Type B pancreatic cell (in vitro differentiated cells): ENCODE data around the gene LIN37. TPM values are rescaled to one million over a fixed set of nuclear protein-coding genes. Genes with fewer than 3 reads are reported as not detected.

Source experiments
- DNase-seq: peaks from one replicate; pipeline ENCODE4 v3.0.0; 2021; ENCODE audit warnings: mixed read lengths; ENCODE audit not compliant: unreplicated experiment; ENCODE audit errors: extremely low spot score
- H3K27ac Mint-ChIP-seq: 2 replicates; pipeline ENCODE4 v1.8.0; 2021; ENCODE audit warnings: mild to moderate bottlenecking, mixed read lengths
- H3K27me3 Mint-ChIP-seq: 2 replicates; pipeline ENCODE4 v1.8.0; 2021; ENCODE audit warnings: mixed read lengths
- H3K36me3 Mint-ChIP-seq: 2 replicates; pipeline ENCODE4 v1.8.0; 2021; ENCODE audit warnings: mixed read lengths
- H3K4me1 Mint-ChIP-seq: one replicate; pipeline ENCODE4 v1.8.0; 2021; ENCODE audit warnings: mixed read lengths; ENCODE audit not compliant: unreplicated experiment
- H3K4me3 Mint-ChIP-seq: 2 replicates; pipeline ENCODE4 v1.8.0; 2021; ENCODE audit warnings: mild to moderate bottlenecking, mixed read lengths
- H3K9me3 Mint-ChIP-seq: 2 replicates; pipeline ENCODE4 v1.8.0; 2021; ENCODE audit warnings: mixed read lengths
- total RNA-seq: library from RNA; stranded (reverse); gene quantifications from 2 replicates; pipeline ENCODE4 v1.2.1, GENCODE V29; 2021; ENCODE audit warnings: low replicate concordance
- TF ChIP-seq, protein P1 (sequence below): fragments of 200-600 bp; sonication (generic); conservative IDR thresholded peaks from 2 replicates; pipeline ENCODE4 v1.5.0; 2021; ENCODE audit warnings: antibody characterized with exemption, mild to moderate bottlenecking

The LIN37 gene
- total RNA-seq, 1 donor from 2014 or later = 17.9 TPM

- Mint-ChIP-seq H3K27ac (peak within 1 kb of the TSS; percentile 100), H3K27me3 (no peaks in the 10 kb centered on the region), H3K9me3 (no peaks in the 10 kb centered on the region), H3K36me3 (no peaks in the 10 kb centered on the region), H3K4me3 (peak within 1 kb of the TSS; percentile 99), H3K4me1 (peaks cover 30% of the 10 kb centered on the region)
- peak; percentile 97 for DNase-seq
- TF ChIP-seq, protein P1, sequence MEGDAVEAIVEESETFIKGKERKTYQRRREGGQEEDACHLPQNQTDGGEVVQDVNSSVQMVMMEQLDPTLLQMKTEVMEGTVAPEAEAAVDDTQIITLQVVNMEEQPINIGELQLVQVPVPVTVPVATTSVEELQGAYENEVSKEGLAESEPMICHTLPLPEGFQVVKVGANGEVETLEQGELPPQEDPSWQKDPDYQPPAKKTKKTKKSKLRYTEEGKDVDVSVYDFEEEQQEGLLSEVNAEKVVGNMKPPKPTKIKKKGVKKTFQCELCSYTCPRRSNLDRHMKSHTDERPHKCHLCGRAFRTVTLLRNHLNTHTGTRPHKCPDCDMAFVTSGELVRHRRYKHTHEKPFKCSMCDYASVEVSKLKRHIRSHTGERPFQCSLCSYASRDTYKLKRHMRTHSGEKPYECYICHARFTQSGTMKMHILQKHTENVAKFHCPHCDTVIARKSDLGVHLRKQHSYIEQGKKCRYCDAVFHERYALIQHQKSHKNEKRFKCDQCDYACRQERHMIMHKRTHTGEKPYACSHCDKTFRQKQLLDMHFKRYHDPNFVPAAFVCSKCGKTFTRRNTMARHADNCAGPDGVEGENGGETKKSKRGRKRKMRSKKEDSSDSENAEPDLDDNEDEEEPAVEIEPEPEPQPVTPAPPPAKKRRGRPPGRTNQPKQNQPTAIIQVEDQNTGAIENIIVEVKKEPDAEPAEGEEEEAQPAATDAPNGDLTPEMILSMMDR = no peak
Observed at GRCh38 chr19:35745328-35746086, 2.9 kb upstream of the LIN37 start, which contains the start of the genes PSENEN and U2AF1L4. TSS of gene PSENEN (plus strand) at chr19:35745651. CDS start at chr19:35745931, 280 bp downstream. TSS of gene U2AF1L4 (minus strand) at chr19:35745418. CDS start at chr19:35745391, 27 bp downstream.

- Mint-ChIP-seq H3K27me3 (no peaks in the 10 kb centered on the region), H3K27ac (peak overlapping the region; percentile 100), H3K36me3 (no peaks in the 10 kb centered on the region), H3K9me3 (no peaks in the 10 kb centered on the region), H3K4me3 (peak overlapping the region; percentile 99), H3K4me1 (peaks cover 30% of the 10 kb centered on the region)
- DNase-seq = no peak
- TF ChIP-seq, protein P1 = no peak
Observed at GRCh38 chr19:35746087-35746462, 2.3 kb upstream of the LIN37 start.

- Mint-ChIP-seq H3K9me3 (no peaks in the 10 kb centered on the region), H3K36me3 (no peaks in the 10 kb centered on the region), H3K27me3 (no peaks in the 10 kb centered on the region), H3K4me3 (peak overlapping the region; percentile 99), H3K4me1 (peaks cover 30% of the 10 kb centered on the region), H3K27ac (peak overlapping the region; percentile 100)
- TF ChIP-seq, protein P1 = no peak
- no peak for DNase-seq
Observed at GRCh38 chr19:35746531-35746930, 1.8 kb upstream of the LIN37 start.

DNA sequence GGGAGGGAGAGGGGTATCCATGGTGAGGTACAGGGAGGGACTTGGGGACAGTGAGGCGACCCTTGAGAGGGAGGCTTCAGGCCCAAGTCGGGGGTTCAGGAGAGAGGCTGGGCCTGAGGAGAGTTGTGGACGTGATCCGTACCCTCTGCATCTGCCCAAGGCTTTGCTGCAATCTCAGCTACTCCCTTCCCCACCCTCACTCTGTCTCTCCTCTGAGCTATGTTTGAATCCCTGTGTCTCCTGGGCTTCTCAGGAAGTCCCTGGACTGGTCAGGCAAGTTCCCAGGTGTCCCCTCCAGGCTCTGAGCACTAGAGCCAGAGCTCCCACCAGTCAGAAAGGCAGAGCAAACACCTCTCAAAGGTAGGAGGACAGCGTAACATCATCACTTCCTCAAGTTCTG, 1.8 kb downstream of the LIN37 start:
- H3K27ac Mint-ChIP-seq = peak overlapping the region; percentile 96
- peak overlapping the region; percentile 84 for H3K4me3 Mint-ChIP-seq
- peaks cover 21% of the 10 kb centered on the region for H3K4me1 Mint-ChIP-seq
- no peak for DNase-seq
- TF ChIP-seq, protein P1 = no peak
- H3K36me3 Mint-ChIP-seq = no peaks in the 10 kb centered on the region
- peaks cover 6% of the 10 kb centered on the region for H3K27me3 Mint-ChIP-seq
- no peaks in the 10 kb centered on the region for H3K9me3 Mint-ChIP-seq

- TF ChIP-seq, protein P1 = no peak
- Mint-ChIP-seq H3K36me3 (no peaks in the 10 kb centered on the region), H3K27me3 (peaks cover 11% of the 10 kb centered on the region), H3K4me3 (no peak overlapping the region), H3K27ac (no peak overlapping the region), H3K4me1 (peaks cover 19% of the 10 kb centered on the region), H3K9me3 (no peaks in the 10 kb centered on the region)
- DNase-seq = no peak
Observed at GRCh38 chr19:35751839-35752745, 3.7 kb downstream of the LIN37 start.
